DMS53 treated with DMSO at 0.1 percent for 48 hours (cell line): ENCODE data around the gene PDE11A.

ENCODE experiments used
- DNase-seq: peaks from one replicate; lab custom pipeline; 2025; ENCODE audit not compliant: unreplicated experiment; lab: John Stamatoyannopoulos, UW

The PDE11A gene

DNA sequence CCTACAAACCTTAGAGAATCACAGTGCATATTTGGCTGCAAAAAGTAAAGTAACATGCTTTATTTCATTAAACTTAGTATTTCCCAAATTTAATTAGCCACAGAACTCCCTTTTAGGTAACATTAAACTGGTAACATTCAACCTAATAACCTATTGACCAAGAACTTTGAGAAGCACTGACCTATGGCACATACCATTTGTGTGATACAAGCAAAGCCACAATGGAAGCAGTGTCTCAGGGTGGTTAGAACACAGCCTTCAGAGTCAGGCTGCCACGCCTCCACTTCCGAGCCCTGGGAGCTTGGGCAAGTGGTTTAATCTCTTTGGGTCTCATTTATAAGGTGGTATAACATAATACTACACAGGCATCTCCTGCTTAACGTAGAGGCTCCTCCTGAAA lies 301.4 kb downstream of the PDE11A start:
- no peak for DNase-seq

DNA sequence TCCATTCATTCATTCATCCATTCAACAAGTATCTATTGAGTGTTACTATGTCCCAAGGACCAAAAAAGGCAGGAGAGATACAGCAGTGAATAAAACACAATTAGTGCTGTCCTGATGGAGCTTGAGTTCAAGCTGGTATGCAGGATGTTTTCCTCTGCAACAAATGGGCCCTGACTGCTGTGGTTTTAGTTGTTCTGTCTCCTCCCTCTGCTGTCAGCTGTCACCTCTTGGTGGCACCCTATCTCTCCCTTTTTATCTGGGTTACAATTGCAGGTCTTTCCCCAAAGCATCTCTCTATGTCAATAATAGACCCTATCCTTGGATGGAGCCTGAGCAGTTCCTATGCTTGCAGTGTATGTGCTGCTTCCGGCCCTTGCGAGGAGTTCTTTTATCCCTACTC lies 304.8 kb downstream of the PDE11A start:
- no peak for DNase-seq

DNA sequence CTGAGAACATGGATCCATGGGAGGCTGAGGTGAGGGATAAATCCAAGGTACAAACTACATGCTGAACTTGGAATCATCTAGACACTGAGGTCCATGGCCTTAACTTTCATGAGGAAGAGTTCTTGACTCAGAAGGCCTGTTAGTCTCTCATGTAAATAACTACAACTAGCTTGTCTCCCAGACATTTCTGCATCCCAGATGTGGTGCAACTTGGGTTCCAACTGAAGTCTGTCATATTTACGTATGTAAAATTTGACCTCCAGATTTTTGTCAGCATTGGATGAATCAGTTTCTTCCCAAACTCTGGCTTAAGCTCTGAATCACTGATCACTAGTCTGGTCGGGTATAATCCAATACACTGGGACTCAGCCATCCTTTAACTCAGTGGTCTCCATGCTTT lies 306.9 kb downstream of the PDE11A start:
- DNase-seq: no peak

DNA sequence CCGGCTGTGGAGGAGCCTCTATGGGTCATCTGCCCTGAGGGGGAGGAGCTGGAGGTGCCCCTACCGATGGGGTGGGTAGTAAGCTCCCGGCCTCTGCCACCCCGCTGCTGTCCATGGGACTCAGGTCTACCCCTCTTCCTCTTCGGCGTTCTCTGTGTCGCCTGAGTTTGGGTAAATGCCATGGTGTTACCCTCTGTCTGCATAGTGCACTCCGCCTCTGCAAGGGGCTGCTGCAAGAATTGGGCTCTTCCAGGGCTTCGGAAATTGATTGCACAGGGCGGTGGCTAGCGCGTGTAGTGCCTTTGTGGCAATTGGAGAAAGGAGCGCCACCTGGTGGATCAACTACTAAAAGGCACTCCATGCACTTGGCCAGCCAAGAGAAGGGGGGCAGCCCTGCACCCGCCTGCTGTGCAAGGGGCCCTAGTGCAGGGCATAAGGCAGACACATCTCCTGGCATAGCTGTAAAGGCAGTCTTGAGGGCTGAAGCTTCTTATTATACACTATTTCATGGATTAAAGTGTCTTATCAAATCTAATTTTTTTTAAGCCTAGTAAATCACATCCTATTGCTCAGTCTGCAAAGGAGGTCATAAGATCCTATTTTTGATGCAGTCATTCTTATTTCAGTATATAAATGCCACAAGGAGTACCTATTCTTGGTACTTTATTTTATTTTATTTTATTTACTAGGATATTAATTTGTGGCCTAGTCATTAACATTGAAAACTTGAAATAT lies 308.9 kb downstream of the PDE11A start:
- peak; percentile 87 for DNase-seq

- DNase-seq: no peak
These were observed 313.1 kb downstream of the PDE11A start for GRCh38 chr2:177759443-177759842.

GRCh38 chr2:177758591-177759371 lies 313.8 kb downstream of the PDE11A start:
- peak; percentile 14 for DNase-seq

DNA sequence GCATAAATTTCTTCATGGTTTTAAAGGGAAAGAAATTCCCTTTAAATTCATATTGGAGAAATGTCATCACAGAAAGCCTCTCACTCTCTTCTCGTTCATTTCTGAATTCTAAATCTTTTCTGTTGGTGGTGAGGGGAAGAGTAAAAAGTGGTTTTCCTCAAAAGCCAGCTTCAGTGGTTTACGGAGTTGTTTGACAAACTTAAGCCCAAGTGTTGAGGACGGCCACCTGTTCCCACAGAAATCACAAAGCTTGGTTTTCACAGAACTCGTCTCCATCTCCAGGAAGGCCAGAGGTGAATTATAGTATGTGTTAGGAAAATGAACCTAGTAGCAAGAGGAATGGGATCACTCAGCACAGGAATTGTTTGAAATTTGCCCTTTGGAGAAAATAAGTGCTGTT lies 316.2 kb downstream of the PDE11A start:
- DNase-seq: no peak

- no peak for DNase-seq
These were observed 318.1 kb downstream of the PDE11A start for GRCh38 chr2:177754492-177754873.

DNA sequence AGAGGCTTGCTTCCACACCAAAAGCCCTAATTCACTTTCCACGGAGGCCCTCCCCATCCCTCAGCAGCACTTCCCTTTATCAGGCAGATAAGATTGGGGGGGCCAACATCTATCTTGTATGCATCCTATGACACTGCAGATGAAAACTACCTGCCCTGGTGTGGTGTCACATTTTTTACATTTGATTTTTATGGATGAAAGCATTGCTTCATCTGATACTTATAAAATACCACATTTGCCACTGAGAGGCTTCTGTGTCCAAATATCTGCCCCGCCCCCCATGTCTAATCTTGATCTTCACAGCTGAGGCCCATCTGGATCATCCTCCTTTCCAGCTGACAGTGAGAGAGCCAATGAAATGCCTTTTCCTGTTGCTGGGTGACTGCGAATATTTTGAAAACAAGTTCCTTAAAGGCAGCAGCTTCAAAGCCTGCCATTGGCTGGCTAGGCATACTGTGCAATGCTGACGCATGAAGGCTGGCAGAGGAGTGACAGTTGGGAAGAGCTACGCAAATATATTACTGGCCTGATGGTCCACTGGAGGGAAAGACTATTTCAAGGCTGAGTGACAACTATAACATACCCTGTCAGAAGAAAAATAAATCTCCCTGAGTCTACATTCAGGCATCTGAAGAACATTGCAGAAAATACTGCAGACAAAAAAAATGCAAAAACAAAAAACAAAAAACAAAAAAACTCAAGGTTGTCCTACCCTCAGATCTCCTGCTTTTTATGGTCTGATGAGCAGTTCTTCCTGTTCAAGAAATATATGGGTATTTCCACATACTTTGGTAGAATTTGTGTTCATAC lies 318.7 kb downstream of the PDE11A start:
- peak; percentile 95 for DNase-seq

DNA sequence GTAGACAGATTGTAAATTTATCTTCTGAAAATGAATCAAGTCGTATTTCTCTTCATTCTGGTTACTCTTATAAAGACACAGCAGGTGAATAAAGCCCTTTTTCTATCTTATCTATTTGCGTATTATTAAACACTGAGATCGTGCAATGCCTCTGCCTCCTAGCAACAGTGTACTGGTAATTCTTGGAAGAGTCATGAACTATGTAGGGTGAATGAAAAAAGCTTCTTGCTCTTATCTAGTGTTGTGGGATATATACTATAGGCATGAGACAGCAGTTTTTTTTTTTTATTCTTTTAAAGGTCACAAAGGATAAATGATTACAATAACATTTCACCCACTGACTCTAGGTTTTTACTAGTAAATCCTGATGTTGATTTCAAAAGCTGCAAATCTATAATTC lies 324.2 kb downstream of the PDE11A start:
- DNase-seq: no peak

DNA sequence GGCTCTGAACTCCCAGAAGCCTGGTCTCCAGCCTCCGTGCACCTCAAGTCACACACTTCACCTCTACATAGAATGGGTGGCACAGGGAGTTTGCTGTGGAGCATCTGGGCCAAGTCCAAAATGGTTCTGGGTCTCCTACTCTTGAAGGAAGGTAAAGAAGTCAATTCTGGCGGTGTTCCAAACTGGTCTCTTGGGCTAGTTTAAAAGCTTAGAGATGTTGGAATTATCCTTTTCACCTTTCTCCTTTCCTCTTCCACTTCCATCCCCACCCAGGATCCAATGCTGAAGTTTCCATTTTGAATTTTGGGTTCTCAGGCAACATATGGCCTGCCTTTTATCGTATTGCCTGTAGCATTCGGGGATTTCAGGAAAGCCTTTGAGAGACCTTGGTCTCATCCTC lies 325.2 kb downstream of the PDE11A start:
- DNase-seq: no peak

GRCh38 chr2:177746358-177746757 lies 326.2 kb downstream of the PDE11A start:
- DNase-seq: no peak

DNA sequence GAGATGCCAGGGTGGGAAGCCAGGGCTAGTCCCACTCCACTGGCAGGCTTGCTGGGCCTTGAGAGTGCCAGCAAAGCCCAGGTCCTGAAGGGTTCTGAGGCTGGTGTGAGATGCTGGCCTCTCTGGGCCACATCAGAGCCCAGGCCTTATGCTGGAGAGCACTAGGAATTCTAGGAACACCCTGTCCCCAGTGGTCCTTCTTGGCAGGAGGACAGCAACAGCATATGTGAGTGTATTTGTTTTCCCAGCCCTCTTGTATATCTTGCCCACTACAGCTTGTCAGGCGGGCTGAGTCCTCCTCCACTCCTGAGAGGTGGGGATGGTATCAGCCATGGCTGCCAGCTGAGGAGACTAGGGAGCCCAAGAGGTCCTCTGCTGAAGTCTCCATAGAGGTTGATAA lies 327.0 kb downstream of the PDE11A start:
- DNase-seq: no peak

GRCh38 chr2:177742851-177743250 lies 329.7 kb downstream of the PDE11A start:
- no peak for DNase-seq

DNA sequence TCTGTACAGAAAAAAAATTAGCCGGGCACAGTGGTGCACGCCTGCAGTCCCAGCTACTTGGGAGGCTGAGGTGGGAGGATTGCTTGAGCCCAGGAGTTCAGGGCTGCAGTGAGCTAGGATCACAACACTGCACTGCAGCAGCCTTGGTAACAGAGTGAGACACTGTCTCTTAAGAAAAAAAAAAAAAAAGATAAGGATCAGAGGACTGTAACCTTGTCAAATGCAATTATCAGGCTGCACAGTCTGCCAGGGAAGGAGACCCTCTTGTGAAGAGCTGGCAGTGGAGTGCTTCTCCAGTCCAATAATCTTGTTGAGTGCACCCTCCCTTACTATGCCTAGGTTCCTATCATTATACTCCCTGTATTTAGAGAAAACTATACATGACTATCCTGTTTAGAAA lies 330.7 kb downstream of the PDE11A start:
- no peak for DNase-seq

DNA sequence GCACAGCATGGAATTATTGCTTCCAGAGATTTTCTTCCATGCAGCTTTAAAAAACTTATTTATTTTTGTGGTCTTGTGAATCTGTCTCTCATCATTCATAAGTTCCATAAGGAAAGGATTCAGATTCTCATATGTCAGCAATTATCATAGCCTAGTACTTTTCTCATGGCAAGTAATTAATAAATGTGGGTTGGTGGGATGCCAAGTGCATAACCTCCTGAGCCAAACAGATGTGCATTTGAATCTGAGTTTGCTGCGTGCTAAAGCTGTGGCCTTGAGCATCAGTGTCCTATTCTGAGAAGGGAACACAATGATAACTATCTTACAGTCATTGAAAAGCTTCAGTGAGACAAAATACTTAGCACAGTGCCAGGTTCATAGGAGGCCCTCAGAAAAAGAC lies 331.9 kb downstream of the PDE11A start:
- no peak for DNase-seq

GRCh38 chr2:177738461-177739235 lies 333.9 kb downstream of the PDE11A start:
- DNase-seq: no peak

DNA sequence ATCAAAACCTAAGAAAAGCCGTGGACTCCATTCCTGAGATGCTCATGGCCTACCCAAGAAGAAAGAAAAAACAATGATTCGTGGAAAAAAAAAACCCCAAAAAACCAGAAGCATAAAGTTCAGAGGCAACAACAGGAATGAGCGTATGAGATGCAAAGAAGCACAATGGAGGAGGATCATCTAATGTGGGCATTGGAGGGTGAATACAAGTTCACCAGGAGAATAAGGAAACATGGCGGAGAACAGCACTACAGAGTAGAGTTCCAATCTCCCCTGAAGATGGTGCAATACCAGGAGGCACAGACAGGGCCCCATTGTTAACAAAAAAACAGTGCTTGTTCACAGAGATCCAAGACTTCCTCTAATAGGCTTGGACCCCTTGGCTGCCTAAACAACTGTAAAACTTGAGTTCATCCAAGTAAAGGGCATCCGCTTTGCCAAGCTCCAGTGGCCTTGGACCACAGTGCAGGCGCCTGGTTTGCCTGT lies 337.2 kb downstream of the PDE11A start:
- DNase-seq: no peak

DNA sequence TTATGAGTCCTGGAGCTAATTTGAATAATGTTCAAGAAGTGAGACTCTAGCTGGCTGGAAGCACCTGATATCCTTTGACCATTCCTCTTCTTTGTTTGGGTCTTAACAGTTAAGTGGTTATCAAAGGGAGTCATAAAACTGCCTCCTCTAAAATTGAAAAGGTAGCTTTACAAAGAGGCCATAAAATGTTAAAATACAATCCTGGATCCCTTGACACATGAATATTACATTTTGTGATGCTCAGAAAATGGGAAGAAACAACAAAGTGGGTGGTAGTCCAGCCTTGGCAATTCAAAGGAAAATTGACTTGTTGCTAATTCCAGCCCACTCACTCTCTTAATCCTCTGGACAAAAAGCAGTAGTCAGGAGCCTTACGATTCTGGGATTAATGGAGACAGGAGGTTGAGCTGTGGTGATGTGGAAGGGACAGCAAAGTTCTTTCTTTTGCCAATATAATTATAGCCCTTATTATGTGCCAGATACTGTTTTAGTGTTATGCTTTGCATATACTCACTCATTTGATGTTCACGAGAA lies 339.2 kb downstream of the PDE11A start:
- DNase-seq: no peak

- DNase-seq: no peak
These were observed 341.2 kb downstream of the PDE11A start for GRCh38 chr2:177731384-177731783.

GRCh38 chr2:177730792-177731191 lies 341.8 kb downstream of the PDE11A start:
- no peak for DNase-seq
